GM12874 (cell line): Measurements from ENCODE around the gene GMIP.

Experiments used
- CTCF ChIP-seq: IDR thresholded peaks from 2 replicates; pipeline ENCODE4 v1.5.1; 2011; ENCODE audit warnings: low read depth, mild to moderate bottlenecking, control low read depth, low read length, moderate library complexity; ENCODE audit not compliant: insufficient read depth

GMIP gene

GRCh38 chr19:19645233-19645870 lies 1.9 kb upstream of the GMIP start:
- TF ChIP-seq CTCF = no peak

- no peak for TF ChIP-seq CTCF
These were observed 564 bp upstream of the GMIP start for GRCh38 chr19:19644054-19644388.

GRCh38 chr19:19642506-19643157 lies 825 bp downstream of the GMIP start:
- TF ChIP-seq CTCF = no peak

- no peak for TF ChIP-seq CTCF
These were observed 5.8 kb downstream of the GMIP start for GRCh38 chr19:19637523-19638251.

GRCh38 chr19:19637186-19637522 lies 6.3 kb downstream of the GMIP start:
- no peak for TF ChIP-seq CTCF

GRCh38 chr19:19636573-19637185 lies 6.8 kb downstream of the GMIP start:
- no peak for TF ChIP-seq CTCF

GRCh38 chr19:19635313-19635702 lies 8.1 kb downstream of the GMIP start:
- no peak for TF ChIP-seq CTCF
